ENCODE results near the gene CYGB.

Gene CYGB

DNA sequence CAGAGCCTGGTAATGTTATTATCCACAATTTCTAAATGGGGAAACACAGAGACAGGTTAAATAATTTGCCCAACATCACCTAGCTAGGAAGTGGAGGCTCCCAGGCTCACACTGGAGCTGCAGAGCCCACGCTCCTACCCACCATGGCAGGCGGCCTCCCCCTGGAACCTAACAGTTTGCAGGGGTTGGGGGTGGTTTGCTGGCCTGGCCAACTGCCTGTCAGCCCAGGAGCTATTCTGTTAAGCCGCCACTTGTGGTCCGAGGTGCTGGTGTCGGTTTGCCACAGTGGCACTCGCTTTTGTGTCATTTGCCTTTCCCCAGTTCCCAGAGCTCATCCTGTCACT is 5.9 kb upstream of the CYGB start:
- H3K4me3 ChIP-seq (ENCODE audit: low read length): peak overlapping the region; percentile 37
- H3K9me3 ChIP-seq (ENCODE audit: low read length): no peaks in the 10 kb centered on the region
- H3K36me3 ChIP-seq (ENCODE audit: insufficient read depth, low read length): no peaks in the 10 kb centered on the region
- H3K27me3 ChIP-seq (ENCODE audit: insufficient read depth, low read length): peaks cover 13% of the 10 kb centered on the region
- H3K4me1 ChIP-seq (ENCODE audit: insufficient read depth, low read length): peaks cover 71% of the 10 kb centered on the region
- peak overlapping the region; percentile 79 for H2AFZ ChIP-seq (ENCODE audit: low read depth, low read length)

DNA sequence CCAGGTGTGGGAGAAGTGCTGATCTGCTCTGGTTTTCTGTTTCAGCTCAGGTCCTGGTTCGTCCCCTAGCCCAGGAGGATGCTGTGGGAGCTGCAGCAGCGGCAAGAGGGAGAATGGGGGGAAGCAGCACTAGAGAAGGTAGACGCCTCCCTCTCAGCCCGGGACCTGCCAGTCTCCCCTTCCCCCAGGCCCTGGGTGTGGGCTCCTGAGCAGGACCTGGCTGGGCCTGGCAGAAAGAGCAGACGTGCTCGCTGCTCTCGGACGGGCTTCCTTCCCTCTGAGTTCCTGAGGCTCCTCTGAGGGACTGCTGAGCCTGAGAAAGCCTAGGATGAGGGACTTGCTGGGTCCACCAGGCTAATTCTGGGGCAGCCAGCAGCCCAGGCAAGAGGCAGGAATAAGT is 5.5 kb upstream of the CYGB start:
- H2AFZ ChIP-seq (ENCODE audit: low read depth, low read length): no peak overlapping the region
- H3K9me3 ChIP-seq (ENCODE audit: low read length): no peaks in the 10 kb centered on the region
- H3K4me3 ChIP-seq (ENCODE audit: low read length): no peak overlapping the region
- no peaks in the 10 kb centered on the region for H3K36me3 ChIP-seq (ENCODE audit: insufficient read depth, low read length)
- peaks cover 75% of the 10 kb centered on the region for H3K4me1 ChIP-seq (ENCODE audit: insufficient read depth, low read length)
- H3K27me3 ChIP-seq (ENCODE audit: insufficient read depth, low read length): peaks cover 17% of the 10 kb centered on the region

DNA sequence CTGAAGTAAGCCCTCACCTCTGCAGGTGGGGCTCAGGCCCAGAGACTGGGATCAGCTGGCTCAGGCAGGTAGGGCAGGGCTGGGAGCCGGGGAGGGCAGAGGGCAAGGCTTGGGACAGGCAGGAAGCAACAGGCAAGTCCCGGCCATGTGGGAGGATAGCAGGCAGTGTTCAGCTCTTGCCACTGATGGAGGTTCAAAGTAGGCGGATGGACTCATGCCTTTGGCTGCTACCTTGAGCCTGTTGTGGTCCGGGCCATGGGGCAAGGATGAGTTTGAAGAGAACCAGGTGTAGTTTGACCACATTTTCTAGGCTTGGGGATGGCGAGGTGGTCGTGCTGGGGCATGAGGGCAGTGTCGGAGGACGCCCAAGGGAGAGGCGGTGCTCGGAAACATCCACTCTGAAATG is 5.1 kb upstream of the CYGB start:
- no peaks in the 10 kb centered on the region for H3K9me3 ChIP-seq (ENCODE audit: low read length)
- H3K27me3 ChIP-seq (ENCODE audit: insufficient read depth, low read length): peaks cover 19% of the 10 kb centered on the region
- H3K4me1 ChIP-seq (ENCODE audit: insufficient read depth, low read length): peaks cover 75% of the 10 kb centered on the region
- no peaks in the 10 kb centered on the region for H3K36me3 ChIP-seq (ENCODE audit: insufficient read depth, low read length)
- H2AFZ ChIP-seq (ENCODE audit: low read depth, low read length): no peak overlapping the region
- no peak overlapping the region for H3K4me3 ChIP-seq (ENCODE audit: low read length)

DNA sequence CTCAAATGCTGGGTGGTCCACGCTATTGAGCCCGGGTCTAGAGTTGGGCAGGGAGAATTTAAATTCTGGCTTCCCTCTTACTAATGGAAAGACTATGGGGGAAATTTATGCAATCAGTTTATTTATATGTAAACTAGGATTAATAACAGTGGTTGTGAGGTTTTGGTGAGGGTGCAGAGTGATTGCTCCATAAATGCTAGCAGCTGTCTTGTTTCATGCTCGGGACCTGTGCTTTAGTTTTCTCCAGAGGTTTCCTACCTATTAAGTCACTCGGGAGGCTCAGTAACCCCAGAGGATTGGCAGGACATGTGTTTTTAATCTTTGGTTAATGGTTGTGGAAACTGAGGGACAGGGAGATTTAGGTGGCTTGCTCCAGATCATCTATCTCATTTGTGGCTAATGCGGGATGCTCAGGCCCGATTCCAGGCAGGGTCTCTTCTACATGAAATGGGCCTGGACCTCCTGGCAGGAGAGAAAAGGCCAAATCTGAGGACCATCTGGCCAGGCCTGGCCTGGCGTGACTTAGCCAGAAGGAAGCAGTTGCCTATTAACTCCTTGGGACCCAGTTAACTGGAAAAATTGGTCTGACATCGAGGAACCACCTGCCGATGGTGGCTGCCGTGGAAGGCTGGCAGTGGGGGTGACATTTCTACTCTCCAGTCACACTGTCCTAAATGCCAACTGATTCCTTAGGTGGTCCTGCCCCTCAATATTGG is 4.4 kb upstream of the CYGB start:
- no peak overlapping the region for H2AFZ ChIP-seq (ENCODE audit: low read depth, low read length)
- H3K27me3 ChIP-seq (ENCODE audit: insufficient read depth, low read length): peaks cover 23% of the 10 kb centered on the region
- no peak overlapping the region for H3K4me3 ChIP-seq (ENCODE audit: low read length)
- no peaks in the 10 kb centered on the region for H3K36me3 ChIP-seq (ENCODE audit: insufficient read depth, low read length)
- no peaks in the 10 kb centered on the region for H3K9me3 ChIP-seq (ENCODE audit: low read length)
- H3K4me1 ChIP-seq (ENCODE audit: insufficient read depth, low read length): peaks cover 70% of the 10 kb centered on the region

DNA sequence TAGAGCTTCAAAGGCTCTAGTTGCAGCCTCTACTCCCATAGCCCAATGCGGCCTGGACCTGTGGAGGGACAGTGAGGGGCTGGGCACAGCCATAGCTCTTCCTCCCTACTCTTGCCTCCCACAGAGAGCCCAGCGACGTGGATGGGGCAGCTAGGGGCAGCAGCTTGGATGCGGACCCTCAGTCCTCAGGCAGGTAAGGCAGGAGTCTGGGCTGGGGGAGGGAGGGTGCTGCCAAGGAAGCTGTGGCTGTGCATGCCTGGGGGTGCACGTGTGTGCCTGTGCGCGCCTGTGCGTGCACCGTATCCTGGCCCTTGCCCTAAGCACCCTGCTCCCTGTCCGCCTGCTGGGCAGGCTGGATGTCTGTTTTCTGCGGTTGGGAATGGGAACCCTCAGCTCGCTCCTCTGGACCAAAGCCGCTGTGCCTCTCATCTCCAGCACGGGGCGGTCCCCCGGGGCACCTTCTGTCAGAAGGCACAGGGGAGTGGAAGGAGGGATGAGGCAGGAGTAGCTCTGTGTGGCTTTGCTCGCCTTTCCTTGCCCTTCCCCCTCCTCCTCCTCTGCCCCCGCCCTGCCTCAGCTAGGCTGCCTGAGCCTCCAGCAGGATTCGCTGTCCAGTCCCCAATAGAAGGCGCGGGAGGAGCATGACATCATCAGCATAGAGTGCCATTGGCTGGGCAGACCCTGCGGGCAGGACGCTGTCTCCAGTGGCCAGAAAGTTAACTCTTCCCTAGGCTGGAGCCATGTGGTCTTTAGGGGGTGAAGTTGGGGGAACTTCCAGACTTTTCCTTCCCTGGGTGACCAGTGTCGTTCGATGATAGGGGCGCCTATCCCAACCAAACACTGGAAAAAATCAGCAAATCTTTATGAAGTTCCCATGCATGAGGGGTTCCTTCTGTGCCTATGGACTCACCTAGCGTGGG is 3.1 kb upstream of the CYGB start:
- peaks cover 36% of the 10 kb centered on the region for H3K27me3 ChIP-seq (ENCODE audit: insufficient read depth, low read length)

DNA sequence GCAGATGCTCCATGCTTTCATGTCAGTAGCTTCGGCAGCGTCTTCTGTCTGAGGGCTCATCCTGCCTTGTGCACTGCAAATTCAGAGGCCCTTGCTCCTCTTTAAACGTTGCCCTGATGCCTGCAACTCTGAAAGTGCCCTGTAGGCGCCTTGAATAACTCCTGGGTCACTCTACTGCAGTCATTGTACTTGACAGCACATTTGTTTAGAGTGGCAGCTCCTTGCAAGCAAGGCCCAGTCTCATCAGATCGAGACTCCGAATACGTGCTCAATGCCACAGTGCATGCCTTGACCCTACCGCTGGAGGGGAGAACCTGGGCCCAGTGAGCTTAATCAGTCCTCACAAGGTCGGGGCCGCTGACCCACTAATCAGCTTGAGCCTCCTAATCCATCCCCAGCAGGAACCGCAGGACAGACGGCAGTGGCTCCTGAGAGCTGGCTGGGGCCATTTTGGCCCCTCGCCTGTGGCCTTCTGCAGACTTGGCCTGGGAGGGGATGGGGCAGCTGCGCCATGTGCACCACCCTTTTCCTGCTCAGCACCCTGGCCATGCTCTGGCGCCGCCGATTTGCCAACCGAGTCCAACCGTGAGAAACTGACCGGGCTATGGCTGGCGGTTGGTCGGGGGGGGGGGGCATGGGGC is 2.2 kb upstream of the CYGB start, which contains the start of gene PRCD:
TSS of gene PRCD (plus strand) at position 414 of the 641 bp plus-strand sequence. CDS start at position 512, 98 bp downstream.
- no peaks in the 10 kb centered on the region for H3K36me3 ChIP-seq (ENCODE audit: insufficient read depth, low read length)
- no peak within 1 kb of the TSS for H2AFZ ChIP-seq (ENCODE audit: low read depth, low read length)
- peaks cover 54% of the 10 kb centered on the region for H3K4me1 ChIP-seq (ENCODE audit: insufficient read depth, low read length)
- H3K4me3 ChIP-seq (ENCODE audit: low read length): peak within 1 kb of the TSS; percentile 37
- H3K9me3 ChIP-seq (ENCODE audit: low read length): no peaks in the 10 kb centered on the region
- peaks cover 42% of the 10 kb centered on the region for H3K27me3 ChIP-seq (ENCODE audit: insufficient read depth, low read length)

More for the DNA sequence above, 3.1 kb upstream of the CYGB start:
- Histone ChIP-seq H3K9me3 (ENCODE audit: low read length) (no peaks in the 10 kb centered on the region), H3K4me3 (ENCODE audit: low read length) (peak overlapping the region; percentile 37), H2AFZ (ENCODE audit: low read depth, low read length) (no peak overlapping the region), H3K4me1 (ENCODE audit: insufficient read depth, low read length) (peaks cover 57% of the 10 kb centered on the region), H3K36me3 (ENCODE audit: insufficient read depth, low read length) (no peaks in the 10 kb centered on the region)

DNA sequence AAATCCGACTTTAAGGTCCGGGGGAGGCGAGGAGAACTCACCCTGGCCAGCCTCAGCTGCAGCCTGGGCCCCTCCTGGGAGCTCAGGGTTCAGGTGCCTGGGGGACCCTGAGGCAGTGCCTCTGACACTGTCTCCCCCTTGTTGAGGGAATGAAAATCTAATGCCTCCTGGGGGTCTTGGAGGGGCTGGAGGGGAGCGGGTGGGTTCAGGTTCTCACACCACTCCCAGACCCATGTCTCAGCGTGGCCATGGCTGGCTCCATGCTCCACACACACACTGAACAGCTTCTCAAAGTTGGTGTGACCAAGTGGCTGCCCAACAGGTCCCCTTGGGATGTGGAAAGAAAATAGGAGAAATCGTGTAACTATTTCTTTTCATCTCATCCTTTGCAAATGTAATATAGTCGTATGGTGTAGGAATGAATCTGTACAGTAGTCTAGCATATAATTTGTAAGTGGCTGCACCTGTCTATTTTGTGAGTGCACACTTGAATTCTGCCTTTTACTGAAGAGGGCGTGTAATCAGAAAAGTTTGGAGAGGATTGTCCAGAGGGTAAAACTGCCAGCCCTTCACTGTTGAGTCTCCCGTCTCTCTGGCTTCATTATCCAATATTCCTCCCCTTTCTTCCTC is 1.5 kb upstream of the CYGB start:
- Histone ChIP-seq H3K27me3 (ENCODE audit: insufficient read depth, low read length) (peaks cover 42% of the 10 kb centered on the region), H3K4me1 (ENCODE audit: insufficient read depth, low read length) (peaks cover 47% of the 10 kb centered on the region), H3K9me3 (ENCODE audit: low read length) (no peaks in the 10 kb centered on the region), H3K4me3 (ENCODE audit: low read length) (no peak overlapping the region), H3K36me3 (ENCODE audit: insufficient read depth, low read length) (no peaks in the 10 kb centered on the region), H2AFZ (ENCODE audit: low read depth, low read length) (no peak overlapping the region)

DNA sequence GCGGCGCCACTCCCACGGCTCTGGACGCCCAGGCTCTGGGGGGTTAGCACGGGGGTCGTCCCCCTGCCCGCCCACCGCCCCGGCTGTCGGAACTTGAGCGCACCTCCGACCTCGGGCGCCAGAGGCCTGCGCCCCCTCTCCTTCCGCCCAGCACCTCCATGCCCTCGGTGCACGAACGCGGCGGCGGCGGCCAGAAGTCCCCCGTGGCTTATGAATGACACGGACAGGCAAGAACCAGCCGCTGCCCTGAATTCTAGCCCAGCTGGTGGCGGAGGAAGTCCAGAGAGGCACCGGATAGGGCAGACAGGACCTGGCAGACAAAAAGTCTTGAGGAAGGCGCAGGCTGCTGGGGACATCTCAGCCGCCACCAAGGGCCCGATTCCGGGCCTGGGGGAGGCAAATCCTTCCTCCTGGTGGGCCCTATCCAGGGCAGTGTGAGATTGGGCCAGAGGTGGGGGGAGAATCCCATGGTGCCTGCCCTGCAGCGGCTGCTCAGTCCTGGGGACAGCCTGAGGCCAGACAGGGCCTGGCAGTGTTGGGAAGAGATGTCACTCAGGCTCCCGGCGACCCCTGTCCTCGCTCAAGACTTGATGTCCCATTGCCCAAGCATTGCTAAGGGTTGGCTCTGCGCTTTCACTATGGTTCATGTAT is 897 bp upstream of the CYGB start:
- Histone ChIP-seq H3K36me3 (ENCODE audit: insufficient read depth, low read length) (no peaks in the 10 kb centered on the region), H3K4me1 (ENCODE audit: insufficient read depth, low read length) (peaks cover 40% of the 10 kb centered on the region), H3K27me3 (ENCODE audit: insufficient read depth, low read length) (peaks cover 42% of the 10 kb centered on the region), H2AFZ (ENCODE audit: low read depth, low read length) (no peak overlapping the region), H3K4me3 (ENCODE audit: low read length) (peak overlapping the region; percentile 29), H3K9me3 (ENCODE audit: low read length) (no peaks in the 10 kb centered on the region)

DNA sequence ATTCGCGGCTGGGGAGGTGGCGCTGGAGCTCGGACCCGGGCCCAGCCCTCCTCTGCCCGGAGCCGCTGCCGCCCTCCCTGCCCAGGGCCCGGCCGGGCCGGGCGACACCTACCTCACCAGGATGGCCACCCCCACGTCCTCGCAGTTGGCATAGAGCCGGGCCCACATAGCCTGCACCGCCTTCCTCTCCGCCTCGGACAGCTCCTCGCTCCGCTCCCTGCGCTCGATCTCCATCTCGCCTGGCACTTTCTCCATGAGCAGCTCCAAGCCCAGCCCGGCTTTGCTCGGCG is 276 bp downstream of the CYGB start:
- peaks cover 42% of the 10 kb centered on the region for H3K27me3 ChIP-seq (ENCODE audit: insufficient read depth, low read length)
- no peak overlapping the region for H3K4me3 ChIP-seq (ENCODE audit: low read length)
- no peaks in the 10 kb centered on the region for H3K9me3 ChIP-seq (ENCODE audit: low read length)
- no peaks in the 10 kb centered on the region for H3K36me3 ChIP-seq (ENCODE audit: insufficient read depth, low read length)
- peaks cover 30% of the 10 kb centered on the region for H3K4me1 ChIP-seq (ENCODE audit: insufficient read depth, low read length)
- H2AFZ ChIP-seq (ENCODE audit: low read depth, low read length): no peak overlapping the region

DNA sequence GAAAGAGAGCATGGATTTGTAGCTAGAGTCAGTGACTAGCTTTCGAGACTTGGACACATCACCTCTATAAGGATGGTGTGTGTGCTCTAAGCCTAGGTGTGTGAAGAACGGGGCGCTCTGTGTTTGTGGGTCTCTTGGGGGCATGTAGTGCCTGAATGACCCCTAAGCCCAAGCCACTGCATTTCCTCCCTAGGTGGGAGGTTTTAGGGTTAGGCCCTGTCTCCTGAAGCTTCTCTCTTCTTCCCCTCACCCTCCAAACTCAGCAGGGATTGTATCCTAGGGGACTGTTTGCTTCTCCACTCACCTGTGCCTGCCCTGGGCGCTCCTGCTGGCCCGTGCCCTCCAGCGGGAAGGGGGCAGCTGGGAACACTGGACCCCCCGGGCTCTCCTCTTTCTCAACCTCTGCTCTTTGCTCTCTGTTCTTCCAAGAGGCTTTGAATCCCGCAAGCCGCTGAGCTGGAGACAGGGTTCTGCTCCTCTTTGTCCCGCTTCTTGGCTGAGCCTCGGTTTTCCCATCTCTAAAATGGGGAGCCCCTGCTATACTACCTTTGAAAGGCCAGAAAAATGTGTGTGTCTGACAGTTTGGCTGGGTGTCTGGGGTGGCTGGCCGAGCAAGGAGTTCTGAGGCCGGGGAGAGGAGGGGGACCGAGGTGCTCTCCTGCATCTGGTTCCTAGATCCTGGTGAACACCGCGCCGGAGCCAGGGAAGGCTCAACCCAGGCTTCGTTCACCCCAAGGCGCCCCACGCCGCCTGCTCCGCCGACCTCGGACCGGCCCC is 810 bp downstream of the CYGB start:
- Histone ChIP-seq H3K9me3 (ENCODE audit: low read length) (no peaks in the 10 kb centered on the region), H3K27me3 (ENCODE audit: insufficient read depth, low read length) (peaks cover 42% of the 10 kb centered on the region), H3K36me3 (ENCODE audit: insufficient read depth, low read length) (no peaks in the 10 kb centered on the region), H2AFZ (ENCODE audit: low read depth, low read length) (no peak overlapping the region), H3K4me3 (ENCODE audit: low read length) (no peak overlapping the region), H3K4me1 (ENCODE audit: insufficient read depth, low read length) (peaks cover 30% of the 10 kb centered on the region)

DNA sequence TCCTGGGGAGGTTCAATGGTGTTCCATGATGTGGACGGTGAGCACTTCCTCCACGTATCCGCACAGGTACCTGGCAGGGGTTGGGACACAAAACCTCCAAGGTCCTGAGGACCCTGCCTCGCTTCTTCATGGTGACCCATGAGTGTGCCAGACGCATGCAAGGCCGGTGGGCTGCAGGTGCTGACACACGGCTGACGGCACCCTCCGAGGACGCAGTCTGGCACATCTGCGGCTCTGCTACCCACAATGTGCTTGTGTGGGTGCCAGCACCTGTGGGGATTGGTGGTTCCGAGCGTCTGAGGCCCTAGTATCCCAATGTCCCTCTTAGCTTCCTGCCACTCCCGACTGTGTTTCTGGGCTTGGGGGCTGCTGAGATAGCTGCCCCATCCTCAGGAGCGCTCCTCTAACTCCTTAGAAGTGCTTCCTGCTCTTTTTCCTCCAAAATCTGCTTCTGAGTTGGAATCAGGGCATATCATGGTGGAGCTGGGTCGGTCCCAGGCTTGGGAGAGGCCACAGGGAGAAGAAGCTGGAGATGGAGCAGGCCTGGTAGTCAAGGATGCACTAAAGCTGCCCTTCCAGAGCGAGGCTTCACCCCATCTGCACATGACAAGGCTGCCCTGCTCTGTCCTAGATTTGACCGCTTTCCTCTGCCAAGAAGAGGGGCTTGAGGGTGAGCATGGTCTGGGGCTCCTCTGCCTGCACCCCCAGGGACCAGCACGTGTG is 1.6 kb downstream of the CYGB start:
- H3K36me3 ChIP-seq (ENCODE audit: insufficient read depth, low read length): no peaks in the 10 kb centered on the region

More for the DNA sequence above, 1.6 kb downstream of the CYGB start:
- Histone ChIP-seq H3K4me1 (ENCODE audit: insufficient read depth, low read length) (peaks cover 24% of the 10 kb centered on the region), H3K9me3 (ENCODE audit: low read length) (no peaks in the 10 kb centered on the region), H2AFZ (ENCODE audit: low read depth, low read length) (no peak overlapping the region), H3K4me3 (ENCODE audit: low read length) (no peak overlapping the region), H3K27me3 (ENCODE audit: insufficient read depth, low read length) (peaks cover 42% of the 10 kb centered on the region)
